Thyroid gland (tissue), 4 donors: ENCODE results near the gene DTNBP1.

ENCODE experiments used
- CTCF ChIP-seq, 6 experiments: fragments of 200-600 bp in 3 of 6; fragments of 450-650 bp in 3 of 6; sonication (generic) in 3 of 6; IDR thresholded peaks; one replicate each; pipeline ENCODE4 v1.5.1; 2016 to 2019; ENCODE audit warnings: antibody characterized with exemption in 6 of 6, mild to moderate bottlenecking in 2 of 6, inconsistent platforms in 1 of 6, moderate library complexity in 1 of 6
- POLR2A ChIP-seq, 2 donors: fragments of 450-650 bp; IDR thresholded peaks; one replicate each; pipeline ENCODE4 v1.6.1; 2017; ENCODE audit warnings: antibody characterized with exemption in 2 of 2, mild to moderate bottlenecking in 2 of 2, moderate library complexity in 1 of 2

GRCh38 chr6:15705981-15706380 is 43.2 kb upstream of the DTNBP1 start:
- TF ChIP-seq CTCF (IDR thresholded peaks at IDR 0.05) (no peak), POLR2A (IDR thresholded peaks at IDR 0.05) (no peak)
